DOHH2 (cell line): ENCODE data around the gene ANKRD33B.

Experiments
- CTCF ChIP-seq: fragments of 200-600 bp; sonication (generic); IDR thresholded peaks from one replicate; pipeline ENCODE4 v1.5.1; 2014; ENCODE audit warnings: antibody characterized with exemption, mild to moderate bottlenecking, low read depth, low read length; ENCODE audit not compliant: poor library complexity, severe bottlenecking
- EZH2phosphoT487 ChIP-seq: fragments of 200-600 bp; sonication (generic); IDR thresholded peaks from 2 replicates; pipeline ENCODE4 v1.6.1; 2017; ENCODE audit warnings: borderline replicate concordance, mild to moderate bottlenecking, antibody characterized with exemption, low read length, moderate library complexity, mixed read lengths

GRCh38 chr5:10528827-10529226 is 35.0 kb upstream of the ANKRD33B start:
- TF ChIP-seq CTCF (no peak), EZH2phosphoT487 (no peak)
